Renal cortical epithelial cell (primary cell): ENCODE data around the gene KIF18B. TPM values are rescaled to one million over a fixed set of nuclear protein-coding genes. Genes with fewer than 3 reads are reported as not detected.

Experiments
- DNase-seq: peaks from one replicate; pipeline ENCODE4 v3.0.0-alpha.2; 2011; ENCODE audit warnings: low read depth
- total RNA-seq: library from RNA; depleted of rRNA; stranded (reverse); fragments of >200 nt; gene quantifications from 2 replicates; pipeline ENCODE4 v1.2.3, GENCODE V29; 2014

The KIF18B gene
- total RNA-seq, 1 donor from 2014 or later = 0.15 TPM

DNA sequence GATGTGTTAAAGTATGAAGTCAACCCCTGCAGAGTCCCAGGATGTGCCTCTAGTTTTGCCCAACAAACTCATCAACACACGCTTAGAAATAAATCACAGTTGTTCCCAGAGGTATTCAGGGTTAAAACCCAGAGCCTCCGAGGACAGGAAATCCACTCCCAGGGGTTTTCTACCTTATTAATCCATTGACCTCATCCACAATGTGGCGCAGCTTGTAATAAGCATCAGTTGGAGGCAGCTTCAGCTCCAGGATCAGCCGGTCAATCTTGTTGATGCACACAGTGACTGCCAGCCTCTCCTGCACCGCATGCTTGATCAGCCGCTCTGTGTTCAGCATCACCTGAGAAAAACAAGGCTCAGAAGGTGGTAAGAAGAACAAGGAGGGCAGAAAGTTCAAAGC, 71.8 kb downstream of the KIF18B start:
- no peak for DNase-seq

Other genes starting within 250 kb of the KIF18B start
- 3.9 and 6.3 TPM in 2 replicates for gene DBF4B, start 239.1 kb downstream of the KIF18B start, total RNA-seq
- under 0.01 and 0.20 TPM in 2 replicates for gene ADAM11, start 188.8 kb downstream of the KIF18B start, total RNA-seq
- 43.2 and 79.9 TPM in 2 replicates for gene GJC1, start 117.5 kb downstream of the KIF18B start, total RNA-seq
- not detected in 2 replicates for gene HIGD1B, start 99.9 kb downstream of the KIF18B start, total RNA-seq
- 108 and 276 TPM in 2 replicates for gene EFTUD2, start 48.3 kb downstream of the KIF18B start, total RNA-seq
- gene GFAP, start 32.3 kb downstream of the KIF18B start, total RNA-seq = 1.2 and 8.2 TPM in 2 replicates
- 0.35 and 0.45 TPM in 2 replicates for gene C1QL1, start 20.5 kb upstream of the KIF18B start, total RNA-seq
- gene DCAKD, start 103.9 kb upstream of the KIF18B start, total RNA-seq = 22.4 and 50.2 TPM in 2 replicates
- gene NMT1, start 113.5 kb upstream of the KIF18B start, total RNA-seq = 82.5 and 102 TPM in 2 replicates
- 26.9 and 98.1 TPM in 2 replicates for gene PLCD3, start 184.7 kb upstream of the KIF18B start, total RNA-seq
- 7.2 and 9.6 TPM in 2 replicates for gene ACBD4, start 187.9 kb upstream of the KIF18B start, total RNA-seq
- gene HEXIM1, start 200.7 kb upstream of the KIF18B start, total RNA-seq = 10.8 and 38.0 TPM in 2 replicates
- 5.6 and 7.3 TPM in 2 replicates for gene HEXIM2, start 214.1 kb upstream of the KIF18B start, total RNA-seq